ENCODE data around the gene PNKD. TPM values are rescaled to one million over a fixed set of nuclear protein-coding genes. Genes with fewer than 3 reads are reported as not detected.

Gene PNKD, protein sequence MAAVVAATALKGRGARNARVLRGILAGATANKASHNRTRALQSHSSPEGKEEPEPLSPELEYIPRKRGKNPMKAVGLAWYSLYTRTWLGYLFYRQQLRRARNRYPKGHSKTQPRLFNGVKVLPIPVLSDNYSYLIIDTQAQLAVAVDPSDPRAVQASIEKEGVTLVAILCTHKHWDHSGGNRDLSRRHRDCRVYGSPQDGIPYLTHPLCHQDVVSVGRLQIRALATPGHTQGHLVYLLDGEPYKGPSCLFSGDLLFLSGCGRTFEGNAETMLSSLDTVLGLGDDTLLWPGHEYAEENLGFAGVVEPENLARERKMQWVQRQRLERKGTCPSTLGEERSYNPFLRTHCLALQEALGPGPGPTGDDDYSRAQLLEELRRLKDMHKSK
- total RNA-seq (2021; ENCODE audit: unreplicated experiment) (58.1 TPM), Bru-seq, nascent RNA (percentile 37 among the genes with signal in this experiment), BruChase-seq, experiment 1, labeled RNA remaining after a 6-hour chase (percentile 45 among the genes with signal in this experiment), BruChase-seq, experiment 2, labeled RNA remaining after a 2-hour chase (percentile 43 among the genes with signal in this experiment)
- polyA plus RNA-seq (2012), result 49.4 and 64.8 TPM in 2 replicates
- long read RNA-seq, transcript PNKD-201 (3 exons, 758 nt), result major isoform, 38 of 80 reads
- long read RNA-seq, transcript PNKD-202 (9 exons, 2,991 nt), result minor isoform, 11 of 80 reads
- long read RNA-seq, partial matches to known transcripts, result 13 of 80 reads
- long read RNA-seq, other reads (novel, unspliced or antisense), result 16 of 80 reads

DNA sequence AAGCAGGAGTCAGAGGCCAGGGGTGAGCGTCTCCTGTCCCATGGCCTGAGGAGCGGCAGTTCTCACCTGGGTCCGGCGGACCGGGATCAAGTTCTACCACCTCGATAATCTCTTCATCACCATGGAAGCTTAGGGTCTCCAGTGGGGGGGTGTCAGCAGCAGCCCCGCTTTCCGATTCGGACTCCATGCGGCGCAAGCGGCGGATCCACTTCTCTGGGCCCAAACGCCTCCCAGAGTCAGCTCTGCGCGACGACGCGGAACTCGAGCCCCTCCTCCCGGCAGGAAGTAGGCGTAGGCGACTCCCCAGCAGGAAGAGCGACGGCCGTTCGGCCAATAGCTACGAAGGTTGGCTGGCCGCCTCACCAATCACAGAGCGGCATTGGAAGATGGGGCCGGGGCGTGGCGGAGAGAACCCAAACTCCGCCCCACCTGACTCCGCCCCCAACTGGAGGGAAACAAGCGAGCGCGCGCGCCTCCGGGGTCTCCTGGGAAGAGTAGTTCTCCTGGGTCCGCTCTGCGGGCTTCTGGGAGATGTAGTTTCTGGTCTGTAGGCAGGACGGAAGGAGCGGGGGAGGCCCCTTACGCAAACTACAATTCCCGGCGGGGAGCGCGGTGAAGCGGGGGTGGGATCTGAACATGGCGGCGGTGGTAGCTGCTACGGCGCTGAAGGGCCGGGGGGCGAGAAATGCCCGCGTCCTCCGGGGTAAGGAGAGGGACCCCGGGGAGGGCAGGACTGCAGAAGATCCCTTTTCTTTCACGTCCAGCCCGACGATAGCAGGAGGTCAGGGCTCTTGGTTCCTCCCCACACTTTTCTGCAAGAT, at the start of gene PNKD, which contains the start of gene AAMP:
PNKD (plus strand) TSS at position 620 of the 821 bp plus-strand sequence; CDS start at position 637, 17 bp downstream.
AAMP (minus strand) TSS at position 238 of the 821 bp plus-strand sequence; CDS start at position 187, 51 bp downstream.
- Histone ChIP-seq H3K79me2 (ENCODE audit: insufficient read depth, low read length) (peaks cover 23% of the 10 kb centered on the region), H3K36me3 (ENCODE audit: control insufficient read depth in 1 of 2, insufficient read depth in 2 of 2, low read length in 2 of 2) (peaks cover 25 to 26% of the 10 kb centered on the region in 2 experiments; a peak in 3 of 4 replicates), H3K9me3 (ENCODE audit: control insufficient read depth in 1 of 2, insufficient read depth in 1 of 2, low read depth in 1 of 2, low read length in 2 of 2) (no peaks in the 10 kb centered on the region), H3K27me3 (ENCODE audit: insufficient read depth, low read length) (no peaks in the 10 kb centered on the region), H3K9ac (ENCODE audit: low read length) (peak within 1 kb of the TSS; percentile 95), H2AFZ (ENCODE audit: low read depth, low read length, poor library complexity, severe bottlenecking) (no peak within 1 kb of the TSS), H3K4me2 (ENCODE audit: low read length) (peak within 1 kb of the TSS; percentile 94), H3K27ac (ENCODE audit: low read depth, low read length) (peak within 1 kb of the TSS; percentile 59), H3K4me1 (ENCODE audit: control insufficient read depth in 1 of 2, insufficient read depth in 2 of 2, low read length in 2 of 2) (peaks cover 13 to 28% of the 10 kb centered on the region in 2 experiments), H4K20me1 (ENCODE audit: insufficient read depth) (no peaks in the 10 kb centered on the region), H3K9me2 (ENCODE audit: insufficient read depth) (no peaks in the 10 kb centered on the region), H3K4me3 (replicated peaks in 1 of 2; ENCODE audit: low read depth in 1 of 2, low read length in 2 of 2) (peak within 1 kb of the TSS; percentile 91 to 97)
- DNase-seq (ENCODE audit: low read depth, low spot score) (peak; percentile 98), ATAC-seq (peak; percentile 87)
- intact Hi-C loops (cut with micrococcal nuclease), result loop anchor here (1.0 to 5.0 kb wide), 2 partner anchors 83 to 86 kb away; partner anchors contain the start of gene CATIP
- POLR2A ChIA-PET, result interaction anchor here (0.7 to 2.4 kb wide), 6 partner anchors 11 to 305 kb away, joined by 3 to 19 read pairs (median 4); no protein-coding TSS in a partner anchor
- no TSS peak for BruUV-seq (replicated peaks)
- RAD21 ChIA-PET (ENCODE audit: low non-redundant PET in 1 of 2, low total read pairs in 2 of 2, uncharacterized antibody in 2 of 2, unreplicated experiment in 2 of 2), result no interaction called here
- CTCF ChIA-PET, result interaction anchor here (0.8 to 2.9 kb wide), 13 partner anchors 12 to 485 kb away, joined by 3 to 22 read pairs (median 3); partner anchors contain the start of gene CATIP
- TF ChIP-seq ZFX (IDR thresholded peaks at IDR 0.05), result peak; percentile 74; the same call in 1 of the 2 replicates
- TF ChIP-seq, protein P1, sequence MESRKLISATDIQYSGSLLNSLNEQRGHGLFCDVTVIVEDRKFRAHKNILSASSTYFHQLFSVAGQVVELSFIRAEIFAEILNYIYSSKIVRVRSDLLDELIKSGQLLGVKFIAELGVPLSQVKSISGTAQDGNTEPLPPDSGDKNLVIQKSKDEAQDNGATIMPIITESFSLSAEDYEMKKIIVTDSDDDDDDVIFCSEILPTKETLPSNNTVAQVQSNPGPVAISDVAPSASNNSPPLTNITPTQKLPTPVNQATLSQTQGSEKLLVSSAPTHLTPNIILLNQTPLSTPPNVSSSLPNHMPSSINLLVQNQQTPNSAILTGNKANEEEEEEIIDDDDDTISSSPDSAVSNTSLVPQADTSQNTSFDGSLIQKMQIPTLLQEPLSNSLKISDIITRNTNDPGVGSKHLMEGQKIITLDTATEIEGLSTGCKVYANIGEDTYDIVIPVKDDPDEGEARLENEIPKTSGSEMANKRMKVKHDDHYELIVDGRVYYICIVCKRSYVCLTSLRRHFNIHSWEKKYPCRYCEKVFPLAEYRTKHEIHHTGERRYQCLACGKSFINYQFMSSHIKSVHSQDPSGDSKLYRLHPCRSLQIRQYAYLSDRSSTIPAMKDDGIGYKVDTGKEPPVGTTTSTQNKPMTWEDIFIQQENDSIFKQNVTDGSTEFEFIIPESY (IDR thresholded peaks at IDR 0.05; ENCODE audit: extremely low read depth, insufficient replicate concordance, low read length), result peak; percentile 3
- TF ChIP-seq, protein P2, sequence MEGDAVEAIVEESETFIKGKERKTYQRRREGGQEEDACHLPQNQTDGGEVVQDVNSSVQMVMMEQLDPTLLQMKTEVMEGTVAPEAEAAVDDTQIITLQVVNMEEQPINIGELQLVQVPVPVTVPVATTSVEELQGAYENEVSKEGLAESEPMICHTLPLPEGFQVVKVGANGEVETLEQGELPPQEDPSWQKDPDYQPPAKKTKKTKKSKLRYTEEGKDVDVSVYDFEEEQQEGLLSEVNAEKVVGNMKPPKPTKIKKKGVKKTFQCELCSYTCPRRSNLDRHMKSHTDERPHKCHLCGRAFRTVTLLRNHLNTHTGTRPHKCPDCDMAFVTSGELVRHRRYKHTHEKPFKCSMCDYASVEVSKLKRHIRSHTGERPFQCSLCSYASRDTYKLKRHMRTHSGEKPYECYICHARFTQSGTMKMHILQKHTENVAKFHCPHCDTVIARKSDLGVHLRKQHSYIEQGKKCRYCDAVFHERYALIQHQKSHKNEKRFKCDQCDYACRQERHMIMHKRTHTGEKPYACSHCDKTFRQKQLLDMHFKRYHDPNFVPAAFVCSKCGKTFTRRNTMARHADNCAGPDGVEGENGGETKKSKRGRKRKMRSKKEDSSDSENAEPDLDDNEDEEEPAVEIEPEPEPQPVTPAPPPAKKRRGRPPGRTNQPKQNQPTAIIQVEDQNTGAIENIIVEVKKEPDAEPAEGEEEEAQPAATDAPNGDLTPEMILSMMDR (IDR thresholded peaks at IDR 0.05 in 2 of 3, conservative IDR thresholded peaks at IDR 0.05 in 1 of 3; ENCODE audit: borderline replicate concordance in 1 of 3, insufficient read depth in 1 of 3, low read depth in 2 of 3, low read length in 2 of 3), result no peak
- TF ChIP-seq CBX3 (IDR thresholded peaks at IDR 0.05; ENCODE audit: low read depth), result no peak
- no peak for TF ChIP-seq EGR1 (IDR thresholded peaks at IDR 0.05; ENCODE audit: low read depth)
- TF ChIP-seq JUND (IDR thresholded peaks at IDR 0.05), result no peak
- TF ChIP-seq POLR2AphosphoS5 (IDR thresholded peaks at IDR 0.05; ENCODE audit: low read depth, low read length), result peak; percentile 85
- TF ChIP-seq ELF1 (IDR thresholded peaks at IDR 0.05; ENCODE audit: borderline replicate concordance, low read depth), result no peak
- TF ChIP-seq POLR2A (IDR thresholded peaks at IDR 0.05; ENCODE audit: borderline replicate concordance, extremely low read depth, insufficient read depth, insufficient read length), result peak; percentile 66
- no peak for TF ChIP-seq ZNF274 (IDR thresholded peaks at IDR 0.05; ENCODE audit: low read depth, low read length)
- TF ChIP-seq, protein P3, sequence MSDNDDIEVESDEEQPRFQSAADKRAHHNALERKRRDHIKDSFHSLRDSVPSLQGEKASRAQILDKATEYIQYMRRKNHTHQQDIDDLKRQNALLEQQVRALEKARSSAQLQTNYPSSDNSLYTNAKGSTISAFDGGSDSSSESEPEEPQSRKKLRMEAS (IDR thresholded peaks at IDR 0.05), result no peak
- TF ChIP-seq EZH2 (IDR thresholded peaks at IDR 0.05), result no peak
- no peak for TF ChIP-seq FOSL1 (IDR thresholded peaks at IDR 0.05; ENCODE audit: low read depth)
- no peak for TF ChIP-seq CEBPB (IDR thresholded peaks at IDR 0.05; ENCODE audit: low read depth)
- TF ChIP-seq YY1 (IDR thresholded peaks at IDR 0.05; ENCODE audit: extremely low read depth, insufficient replicate concordance, low read depth, low read length), result peak; percentile 97
- TF ChIP-seq, protein P4, sequence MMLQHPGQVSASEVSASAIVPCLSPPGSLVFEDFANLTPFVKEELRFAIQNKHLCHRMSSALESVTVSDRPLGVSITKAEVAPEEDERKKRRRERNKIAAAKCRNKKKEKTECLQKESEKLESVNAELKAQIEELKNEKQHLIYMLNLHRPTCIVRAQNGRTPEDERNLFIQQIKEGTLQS (IDR thresholded peaks at IDR 0.05), result no peak
- TF ChIP-seq SIN3A (IDR thresholded peaks at IDR 0.05; ENCODE audit: low read depth), result no peak
- no peak for TF ChIP-seq SRF (IDR thresholded peaks at IDR 0.05; ENCODE audit: low read depth)
- TF ChIP-seq EZH2phosphoT487 (IDR thresholded peaks at IDR 0.05; ENCODE audit: borderline replicate concordance), result no peak
- no peak for TF ChIP-seq TCF7L2 (IDR thresholded peaks at IDR 0.05; ENCODE audit: borderline replicate concordance, extremely low read depth, insufficient read depth, insufficient read length)
